GM10248 (cell line): ENCODE measurements around the gene KRT79.

Source experiments
- CTCF ChIA-PET: fragments of 300-600 bp; sonication (Branson Sonifier 250); formaldehyde crosslinking; extraction: SDS; loops from one replicate; lab custom pipeline; 2021; ENCODE audit warnings: antibody characterized with exemption; lab: Yijun Ruan, JAX
- POLR2A ChIA-PET: fragments of 350-650 bp; sonication (Branson Sonifier 250); formaldehyde crosslinking; extraction: SDS; loops from one replicate; lab custom pipeline; 2020; ENCODE audit warnings: antibody characterized with exemption; lab: Yijun Ruan, JAX
- DNase-seq: peaks from one replicate; pipeline ENCODE4 v3.0.0; 2012; ENCODE audit errors: extremely low spot score
- CTCF ChIP-seq: IDR thresholded peaks from 2 replicates; pipeline ENCODE4 v1.5.1; 2012; ENCODE audit warnings: mild to moderate bottlenecking, low read depth; ENCODE audit errors: extremely low read depth, missing control alignments, control extremely low read depth

KRT79 gene

GRCh38 chr12:52778833-52779232 is 55.3 kb downstream of the KRT79 start:
- no peak for DNase-seq
- ChIA-PET CTCF (no interaction called here), POLR2A (no interaction called here)
- no peak for TF ChIP-seq CTCF

- POLR2A ChIA-PET: no interaction called here
- DNase-seq: no peak
- TF ChIP-seq CTCF: no peak
- CTCF ChIA-PET: no interaction called here
Measured at GRCh38 chr12:52777566-52777965, 56.5 kb downstream of the KRT79 start.

GRCh38 chr12:52776913-52777395 is 57.2 kb downstream of the KRT79 start, which contains the start of gene KRT76:
KRT76 (minus strand) TSS chr12:52777345; CDS start chr12:52777291, 54 bp downstream.
- DNase-seq: no peak
- CTCF ChIA-PET: interaction anchor here (1.5 kb wide), 1 partner anchor 13 kb away, joined by 3 read pairs; no protein-coding TSS in a partner anchor
- POLR2A ChIA-PET: no interaction called here
- no peak for TF ChIP-seq CTCF

GRCh38 chr12:52776435-52776834 is 57.7 kb downstream of the KRT79 start:
- no peak for TF ChIP-seq CTCF
- DNase-seq: no peak
- CTCF ChIA-PET: interaction anchor here (1.5 kb wide), 1 partner anchor 12 kb away, joined by 3 read pairs; no protein-coding TSS in a partner anchor
- POLR2A ChIA-PET: no interaction called here

- CTCF ChIA-PET: interaction anchor here (0.9 kb wide), 1 partner anchor 10 kb away, joined by 3 read pairs; no protein-coding TSS in a partner anchor
- no peak for TF ChIP-seq CTCF
- POLR2A ChIA-PET: no interaction called here
- no peak for DNase-seq
Measured at GRCh38 chr12:52774629-52775250, 59.4 kb downstream of the KRT79 start.

- DNase-seq: no peak
- TF ChIP-seq CTCF: no peak
- ChIA-PET CTCF (interaction anchor here (1.1 to 1.3 kb wide), 2 partner anchors 9 to 21 kb away, joined by 3 to 5 read pairs; no protein-coding TSS in a partner anchor), POLR2A (no interaction called here)
Measured at GRCh38 chr12:52772772-52773171, 61.3 kb downstream of the KRT79 start.
